Liver (tissue), 3 donors: ENCODE results near the gene ACADSB.
A peak's percentile ranks its signal among the peaks of the same experiment; 100 is the strongest.

Experiments used
- ATF3 ChIP-seq: IDR thresholded peaks from 2 replicates; pipeline ENCODE4 v1.6.1; 2016; ENCODE audit warnings: antibody characterized with exemption
- CTCF ChIP-seq: fragments of 150-350 bp; IDR thresholded peaks from 2 replicates; pipeline ENCODE4 v1.5.1; 2017; ENCODE audit warnings: improper control_type of control experiment, low read depth, low read length; ENCODE audit not compliant: missing input control
- FOXA1 ChIP-seq: IDR thresholded peaks from 2 replicates; pipeline ENCODE4 v1.6.1; 2016; ENCODE audit warnings: antibody characterized with exemption
- JUND ChIP-seq, 2 donors: IDR thresholded peaks; 2 replicates each; pipeline ENCODE4 v1.6.1; 2016; ENCODE audit warnings: antibody characterized with exemption in 2 of 2
- MAX ChIP-seq: IDR thresholded peaks from 2 replicates; pipeline ENCODE4 v1.6.1; 2016; ENCODE audit warnings: antibody characterized with exemption
- RAD21 ChIP-seq, 2 donors: IDR thresholded peaks; 2 replicates each; pipeline ENCODE4 v1.6.1; 2016; ENCODE audit warnings: antibody characterized with exemption in 2 of 2, mild to moderate bottlenecking in 2 of 2
- REST ChIP-seq: IDR thresholded peaks from 2 replicates; pipeline ENCODE4 v1.6.1; 2016; ENCODE audit warnings: antibody characterized with exemption, mild to moderate bottlenecking
- RXRA ChIP-seq, 2 donors: IDR thresholded peaks; 2 replicates each; pipeline ENCODE4 v1.6.1; 2017 to 2018; ENCODE audit warnings: antibody characterized with exemption in 2 of 2, mild to moderate bottlenecking in 1 of 2
- YY1 ChIP-seq: IDR thresholded peaks from 2 replicates; pipeline ENCODE4 v1.6.1; 2016; ENCODE audit warnings: antibody characterized with exemption, mild to moderate bottlenecking
- ZBTB33 ChIP-seq: IDR thresholded peaks from 2 replicates; pipeline ENCODE4 v1.6.1; 2016; ENCODE audit warnings: antibody characterized with exemption
- donor health status: healthy.
- donor health status: healthy.

GRCh38 chr10:122980209-122981065 lies 28.4 kb upstream of the ACADSB start, which contains the start of gene PSTK:
- TF ChIP-seq CTCF (peak; percentile 93), ZBTB33 (peak; percentile 37), REST (peak; percentile 27), RXRA (IDR thresholded peaks at IDR 0.05) (peak; percentile 15 to 30), MAX (peak; percentile 65), YY1 (peak; percentile 67), ATF3 (no peak), RAD21 (IDR thresholded peaks at IDR 0.05) (peak; percentile 70 to 72), JUND (IDR thresholded peaks at IDR 0.05) (no peak), FOXA1 (no peak)
